ENCODE measurements around the gene TMIE.
"Not testable (repeated sequence)": the region's sequence is repeated elsewhere in the genome, so short reads cannot be mapped to it uniquely, and the experiment has no call there.

- TF ChIP-seq CTCF (IDR thresholded peaks at IDR 0.05; ENCODE audit: low read depth, low read length); EZH2phosphoT487 (IDR thresholded peaks at IDR 0.05; ENCODE audit: low read depth): not testable (repeated sequence)
Measured at GRCh38 chr3:46739565-46739964, 38.4 kb downstream of the TMIE start.
